Measurements from ENCODE around the gene FTCD. TPM values are rescaled to one million over a fixed set of nuclear protein-coding genes. Genes with fewer than 3 reads are reported as not detected.
"Not testable (repeated sequence)": the region's sequence is repeated elsewhere in the genome, so short reads cannot be mapped to it uniquely, and the experiment has no call there.

FTCD gene
- total RNA-seq, 1 experiment from 2014 or later, result 5.9 TPM

- H3K36me3 ChIP-seq (ENCODE audit: low read depth), result no peaks in the 10 kb centered on the region
- no peak for TF ChIP-seq EZH2 (IDR thresholded peaks at IDR 0.05; ENCODE audit: low read depth)
- no peak for TF ChIP-seq CTCF (conservative IDR thresholded peaks at IDR 0.05)
These were observed 47.3 kb upstream of the FTCD start for GRCh38 chr21:46202592-46203202.

GRCh38 chr21:46200877-46201803, 45.8 kb upstream of the FTCD start:
- H3K4me1 ChIP-seq (replicated peaks; ENCODE audit: insufficient read depth); H3K79me2 ChIP-seq (ENCODE audit: low read depth); POLR2A ChIA-PET (ENCODE audit: unreplicated experiment); H3K9me2 ChIP-seq (ENCODE audit: insufficient read depth); H2AFZ ChIP-seq; H3K27me3 ChIP-seq (ENCODE audit: insufficient read depth, low read depth); BruUV-seq (replicated peaks); H3K27ac ChIP-seq; H3K9me3 ChIP-seq (ENCODE audit: insufficient read depth, low read depth); intact Hi-C loops (cut with micrococcal nuclease; ENCODE audit: unreplicated experiment); H4K20me1 ChIP-seq (ENCODE audit: insufficient read depth); H3K36me3 ChIP-seq (ENCODE audit: low read depth); H3F3A ChIP-seq (ENCODE audit: insufficient read depth, low read depth); H3K4me2 ChIP-seq; H3K4me3 ChIP-seq: not testable (repeated sequence)
- DNase-seq, result peak in 1 of 2 experiments; percentile 11
- CTCF ChIA-PET, result interaction anchor here (0.7 kb wide), 1 partner anchor 261 kb away, joined by 5 read pairs; no protein-coding TSS in a partner anchor

More at GRCh38 chr21:46202592-46203202, 47.3 kb upstream of the FTCD start:
- ChIA-PET CTCF (interaction anchor here (0.6 kb wide), 1 partner anchor 68 kb away, joined by 9 read pairs; no protein-coding TSS in a partner anchor), POLR2A (ENCODE audit: unreplicated experiment) (no interaction called here)
- Histone ChIP-seq H3K4me1 (replicated peaks; ENCODE audit: insufficient read depth) (no peaks in the 10 kb centered on the region), H3F3A (ENCODE audit: insufficient read depth, low read depth) (peaks cover 9% of the 10 kb centered on the region; the same call in 1 of the 2 replicates), H3K27me3 (ENCODE audit: insufficient read depth, low read depth) (no peaks in the 10 kb centered on the region), H4K20me1 (ENCODE audit: insufficient read depth) (no peaks in the 10 kb centered on the region), H3K4me3 (no peak overlapping the region), H3K27ac (no peak overlapping the region), H2AFZ (no peak overlapping the region), H3K4me2 (no peak overlapping the region), H3K9me3 (ENCODE audit: insufficient read depth, low read depth) (no peaks in the 10 kb centered on the region), H3K9me2 (ENCODE audit: insufficient read depth) (no peaks in the 10 kb centered on the region), H3K79me2 (ENCODE audit: low read depth) (no peaks in the 10 kb centered on the region)
- BruUV-seq (replicated peaks), result no TSS peak
- intact Hi-C loops (cut with micrococcal nuclease; ENCODE audit: unreplicated experiment), result no loop called here
- no peak for DNase-seq

DNA sequence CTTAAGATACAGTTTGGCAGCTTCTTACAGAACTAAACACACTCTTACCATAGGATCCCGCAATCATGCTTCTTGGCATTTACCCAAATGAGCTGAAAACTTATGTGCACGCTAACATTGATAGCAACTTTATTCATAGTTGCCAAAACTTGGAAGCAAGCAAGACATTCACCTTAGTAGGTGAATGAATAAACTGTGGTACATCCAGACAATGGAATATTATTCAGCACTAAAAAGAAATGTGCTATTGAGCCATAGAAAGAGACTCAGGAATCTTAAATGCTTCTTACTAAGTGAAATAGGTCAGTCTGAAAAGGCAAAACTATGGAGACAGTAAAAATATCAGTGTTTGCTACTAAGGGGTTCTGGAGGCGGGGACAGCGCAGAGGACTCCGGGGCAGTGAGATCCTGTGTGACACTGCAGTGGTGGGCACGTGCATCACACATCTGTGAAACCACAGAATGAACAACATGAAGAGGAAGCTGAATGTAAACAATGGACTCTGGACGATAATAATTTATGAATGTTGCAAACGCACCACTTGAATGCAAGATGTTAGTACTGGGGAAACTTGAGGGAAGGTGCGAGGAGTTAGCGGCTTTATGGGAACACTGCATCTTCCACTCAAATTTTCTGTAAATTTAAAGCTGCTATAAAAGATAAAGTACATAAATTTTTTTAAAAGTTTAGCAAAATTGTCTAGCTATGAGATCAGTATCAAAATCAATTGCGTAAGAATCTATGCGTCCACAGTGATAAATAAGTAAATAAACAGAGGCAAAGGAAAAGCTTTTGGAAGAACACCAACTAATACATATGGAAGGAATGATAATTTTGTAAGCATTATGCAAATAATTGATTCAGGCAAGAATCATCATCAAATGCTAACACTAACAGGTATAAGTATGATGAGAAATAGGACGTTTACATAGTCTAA, 44.3 kb upstream of the FTCD start:
- no peak overlapping the region for H3K4me3 ChIP-seq
- H3F3A ChIP-seq (ENCODE audit: insufficient read depth, low read depth), result peaks cover 9% of the 10 kb centered on the region; the same call in 1 of the 2 replicates
- POLR2A ChIA-PET (ENCODE audit: unreplicated experiment), result no interaction called here
- H4K20me1 ChIP-seq (ENCODE audit: insufficient read depth), result no peaks in the 10 kb centered on the region
- no peak for DNase-seq
- no TSS peak for BruUV-seq (replicated peaks)
- no peaks in the 10 kb centered on the region for H3K36me3 ChIP-seq (ENCODE audit: low read depth)
- H3K4me2 ChIP-seq, result no peak overlapping the region
- no peak overlapping the region for H2AFZ ChIP-seq
- H3K27ac ChIP-seq, result no peak overlapping the region
- H3K79me2 ChIP-seq (ENCODE audit: low read depth), result no peaks in the 10 kb centered on the region
- no peaks in the 10 kb centered on the region for H3K9me3 ChIP-seq (ENCODE audit: insufficient read depth, low read depth)
- H3K9me2 ChIP-seq (ENCODE audit: insufficient read depth), result no peaks in the 10 kb centered on the region
- CTCF ChIA-PET, result no interaction called here
- no peaks in the 10 kb centered on the region for H3K27me3 ChIP-seq (ENCODE audit: insufficient read depth, low read depth)
- intact Hi-C loops (cut with micrococcal nuclease; ENCODE audit: unreplicated experiment), result no loop called here
- no peaks in the 10 kb centered on the region for H3K4me1 ChIP-seq (replicated peaks; ENCODE audit: insufficient read depth)
- TF ChIP-seq CTCF (conservative IDR thresholded peaks at IDR 0.05), result no peak
- TF ChIP-seq EZH2 (IDR thresholded peaks at IDR 0.05; ENCODE audit: low read depth), result no peak
